Stimulated activated memory B cell treated with anti-CD40 and anti-IgM and Interleukin-4, amounts not matched to agents 10 μg/mL and 1 μg/mL and 100 μg/mL, for 72 hours (primary cell): ENCODE data around the gene POR.

ENCODE experiments used
- ATAC-seq: fragments of 150-1000 bp; cut with Tn5 transposase; 2 replicates; pipeline ENCODE4 v1.10.0; 2021
- H3K27ac Mint-ChIP-seq: one replicate; pipeline ENCODE4 v1.8.0; 2022; ENCODE audit warnings: mild to moderate bottlenecking, mixed read lengths
- H3K27me3 Mint-ChIP-seq: one replicate; pipeline ENCODE4 v1.8.0; 2022; ENCODE audit warnings: mixed read lengths
- H3K36me3 Mint-ChIP-seq: one replicate; pipeline ENCODE4 v1.8.0; 2022; ENCODE audit warnings: mixed read lengths
- H3K4me1 Mint-ChIP-seq: one replicate; pipeline ENCODE4 v1.8.0; 2022; ENCODE audit warnings: mixed read lengths
- H3K4me3 Mint-ChIP-seq: one replicate; pipeline ENCODE4 v1.8.0; 2022; ENCODE audit warnings: mild to moderate bottlenecking, moderate library complexity, mixed read lengths
- H3K9me3 Mint-ChIP-seq: one replicate; pipeline ENCODE4 v1.8.0; 2022; ENCODE audit warnings: mixed read lengths

The POR gene

GRCh38 chr7:75982306-75983064, 67.5 kb downstream of the POR start:
- Mint-ChIP-seq H3K4me3 (no peak overlapping the region), H3K4me1 (no peaks in the 10 kb centered on the region), H3K9me3 (no peaks in the 10 kb centered on the region), H3K36me3 (peaks cover 55% of the 10 kb centered on the region), H3K27me3 (no peaks in the 10 kb centered on the region), H3K27ac (no peak overlapping the region)
- no peak for ATAC-seq

- H3K27me3 Mint-ChIP-seq: no peaks in the 10 kb centered on the region
- no peak for ATAC-seq
- H3K36me3 Mint-ChIP-seq: peaks cover 62% of the 10 kb centered on the region
- no peak overlapping the region for H3K4me3 Mint-ChIP-seq
- H3K9me3 Mint-ChIP-seq: no peaks in the 10 kb centered on the region
- H3K4me1 Mint-ChIP-seq: no peaks in the 10 kb centered on the region
- H3K27ac Mint-ChIP-seq: no peak overlapping the region
These were observed 68.6 kb downstream of the POR start for GRCh38 chr7:75983471-75984129.

GRCh38 chr7:75984130-75985008, 69.4 kb downstream of the POR start:
- H3K4me3 Mint-ChIP-seq: no peak overlapping the region
- H3K27me3 Mint-ChIP-seq: no peaks in the 10 kb centered on the region
- no peak overlapping the region for H3K27ac Mint-ChIP-seq
- H3K9me3 Mint-ChIP-seq: no peaks in the 10 kb centered on the region
- no peak for ATAC-seq
- peaks cover 62% of the 10 kb centered on the region for H3K36me3 Mint-ChIP-seq
- peaks cover 2% of the 10 kb centered on the region for H3K4me1 Mint-ChIP-seq

- Mint-ChIP-seq H3K27me3 (no peaks in the 10 kb centered on the region), H3K27ac (no peak overlapping the region)
- no peak for ATAC-seq
These were observed 70.1 kb downstream of the POR start for GRCh38 chr7:75985009-75985517.

GRCh38 chr7:75985518-75986146, 70.7 kb downstream of the POR start:
- H3K36me3 Mint-ChIP-seq: peaks cover 54% of the 10 kb centered on the region

More at GRCh38 chr7:75985009-75985517, 70.1 kb downstream of the POR start:
- Mint-ChIP-seq H3K9me3 (no peaks in the 10 kb centered on the region), H3K36me3 (peaks cover 59% of the 10 kb centered on the region), H3K4me1 (peaks cover 9% of the 10 kb centered on the region), H3K4me3 (no peak overlapping the region)

GRCh38 chr7:75986147-75986781, 71.3 kb downstream of the POR start:
- H3K4me1 Mint-ChIP-seq: peaks cover 20% of the 10 kb centered on the region
- no peak overlapping the region for H3K4me3 Mint-ChIP-seq
- H3K27me3 Mint-ChIP-seq: no peaks in the 10 kb centered on the region
- ATAC-seq: no peak
- H3K27ac Mint-ChIP-seq: no peak overlapping the region
- H3K9me3 Mint-ChIP-seq: no peaks in the 10 kb centered on the region
- peaks cover 54% of the 10 kb centered on the region for H3K36me3 Mint-ChIP-seq

More at GRCh38 chr7:75985518-75986146, 70.7 kb downstream of the POR start:
- Mint-ChIP-seq H3K4me3 (no peak overlapping the region), H3K27ac (no peak overlapping the region), H3K9me3 (no peaks in the 10 kb centered on the region), H3K27me3 (no peaks in the 10 kb centered on the region), H3K4me1 (peaks cover 15% of the 10 kb centered on the region)
- no peak for ATAC-seq

GRCh38 chr7:75987026-75987804, 72.3 kb downstream of the POR start:
- Mint-ChIP-seq H3K9me3 (no peaks in the 10 kb centered on the region), H3K4me3 (no peak overlapping the region), H3K36me3 (peaks cover 48% of the 10 kb centered on the region), H3K27ac (no peak overlapping the region), H3K4me1 (peaks cover 20% of the 10 kb centered on the region), H3K27me3 (no peaks in the 10 kb centered on the region)
- ATAC-seq: no peak

- H3K27me3 Mint-ChIP-seq: no peaks in the 10 kb centered on the region
These were observed 73.0 kb downstream of the POR start for GRCh38 chr7:75987805-75988567.

GRCh38 chr7:75988568-75989499, 73.9 kb downstream of the POR start:
- no peaks in the 10 kb centered on the region for H3K27me3 Mint-ChIP-seq
- H3K4me1 Mint-ChIP-seq: peaks cover 29% of the 10 kb centered on the region
- H3K9me3 Mint-ChIP-seq: no peaks in the 10 kb centered on the region
- peaks cover 35% of the 10 kb centered on the region for H3K36me3 Mint-ChIP-seq
- no peak for ATAC-seq
- no peak overlapping the region for H3K4me3 Mint-ChIP-seq
- H3K27ac Mint-ChIP-seq: no peak overlapping the region

More at GRCh38 chr7:75987805-75988567, 73.0 kb downstream of the POR start:
- no peak overlapping the region for H3K27ac Mint-ChIP-seq
- ATAC-seq: no peak
- peaks cover 21% of the 10 kb centered on the region for H3K4me1 Mint-ChIP-seq
- no peaks in the 10 kb centered on the region for H3K9me3 Mint-ChIP-seq
- peaks cover 40% of the 10 kb centered on the region for H3K36me3 Mint-ChIP-seq
- no peak overlapping the region for H3K4me3 Mint-ChIP-seq

GRCh38 chr7:75989500-75990388, 74.8 kb downstream of the POR start:
- Mint-ChIP-seq H3K27me3 (no peaks in the 10 kb centered on the region), H3K9me3 (no peaks in the 10 kb centered on the region), H3K27ac (peak overlapping the region; percentile 4), H3K36me3 (peaks cover 30% of the 10 kb centered on the region), H3K4me3 (no peak overlapping the region), H3K4me1 (peaks cover 33% of the 10 kb centered on the region)
- no peak for ATAC-seq

GRCh38 chr7:75991531-75992082, 76.7 kb downstream of the POR start:
- ATAC-seq: no peak
- peaks cover 31% of the 10 kb centered on the region for H3K36me3 Mint-ChIP-seq
- no peaks in the 10 kb centered on the region for H3K27me3 Mint-ChIP-seq
- H3K9me3 Mint-ChIP-seq: no peaks in the 10 kb centered on the region
- H3K4me3 Mint-ChIP-seq: no peak overlapping the region
- H3K27ac Mint-ChIP-seq: no peak overlapping the region
- peaks cover 44% of the 10 kb centered on the region for H3K4me1 Mint-ChIP-seq
